ENCODE results near the gene EMILIN2. TPM values are rescaled to one million over a fixed set of nuclear protein-coding genes. Genes with fewer than 3 reads are reported as not detected.
"Not testable (repeated sequence)": the region's sequence is repeated elsewhere in the genome, so short reads cannot be mapped to it uniquely, and the experiment has no call there.

EMILIN2 gene
- total RNA-seq, 1 donor from 2014 or later, result 19.2 TPM

DNA sequence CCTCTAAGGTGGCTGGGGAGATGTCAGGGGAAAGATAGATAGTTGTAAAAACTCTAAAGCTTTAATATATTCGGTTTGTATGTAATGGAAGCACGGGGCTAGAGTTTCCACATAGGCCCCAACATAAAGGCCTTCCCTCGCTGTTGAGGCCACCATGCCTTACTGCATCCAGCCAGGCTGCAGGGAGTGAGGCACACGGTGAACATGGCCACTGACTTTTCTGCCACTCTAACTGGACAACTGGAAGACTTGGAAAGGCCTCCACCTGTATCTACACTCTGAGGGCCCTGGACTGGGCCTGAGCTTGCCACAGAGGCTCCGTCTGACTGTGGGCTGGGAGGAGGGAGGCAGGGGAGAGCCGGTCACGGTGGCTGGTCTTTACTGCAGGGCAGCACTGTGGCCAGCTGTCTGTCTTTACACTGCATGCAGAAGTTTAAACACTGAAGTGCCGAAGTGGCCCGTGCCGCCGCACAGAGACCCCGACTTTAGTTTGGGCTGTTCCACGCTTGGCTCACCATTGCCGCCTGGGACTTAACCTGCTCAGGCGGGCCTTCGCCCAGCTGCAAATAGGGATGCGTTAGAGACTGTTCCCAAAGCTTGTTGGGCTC is 66.7 kb downstream of the EMILIN2 start:
- peaks cover under 1% of the 10 kb centered on the region for H3K27me3 Mint-ChIP-seq (ENCODE audit: low read depth)
- peaks cover 20% of the 10 kb centered on the region for H3K4me1 Mint-ChIP-seq
- no peak overlapping the region for H3K27ac Mint-ChIP-seq (ENCODE audit: unreplicated experiment)
- TF ChIP-seq, protein P1, sequence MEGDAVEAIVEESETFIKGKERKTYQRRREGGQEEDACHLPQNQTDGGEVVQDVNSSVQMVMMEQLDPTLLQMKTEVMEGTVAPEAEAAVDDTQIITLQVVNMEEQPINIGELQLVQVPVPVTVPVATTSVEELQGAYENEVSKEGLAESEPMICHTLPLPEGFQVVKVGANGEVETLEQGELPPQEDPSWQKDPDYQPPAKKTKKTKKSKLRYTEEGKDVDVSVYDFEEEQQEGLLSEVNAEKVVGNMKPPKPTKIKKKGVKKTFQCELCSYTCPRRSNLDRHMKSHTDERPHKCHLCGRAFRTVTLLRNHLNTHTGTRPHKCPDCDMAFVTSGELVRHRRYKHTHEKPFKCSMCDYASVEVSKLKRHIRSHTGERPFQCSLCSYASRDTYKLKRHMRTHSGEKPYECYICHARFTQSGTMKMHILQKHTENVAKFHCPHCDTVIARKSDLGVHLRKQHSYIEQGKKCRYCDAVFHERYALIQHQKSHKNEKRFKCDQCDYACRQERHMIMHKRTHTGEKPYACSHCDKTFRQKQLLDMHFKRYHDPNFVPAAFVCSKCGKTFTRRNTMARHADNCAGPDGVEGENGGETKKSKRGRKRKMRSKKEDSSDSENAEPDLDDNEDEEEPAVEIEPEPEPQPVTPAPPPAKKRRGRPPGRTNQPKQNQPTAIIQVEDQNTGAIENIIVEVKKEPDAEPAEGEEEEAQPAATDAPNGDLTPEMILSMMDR (conservative IDR thresholded peaks at IDR 0.05), result no peak
- DNase-seq (ENCODE audit: low read depth, low spot score), result no peak
- no peaks in the 10 kb centered on the region for H3K9me3 Mint-ChIP-seq
- peak overlapping the region; percentile 5 for H3K4me3 Mint-ChIP-seq
- H3K36me3 Mint-ChIP-seq (ENCODE audit: low read depth), result peaks cover 5% of the 10 kb centered on the region

DNA sequence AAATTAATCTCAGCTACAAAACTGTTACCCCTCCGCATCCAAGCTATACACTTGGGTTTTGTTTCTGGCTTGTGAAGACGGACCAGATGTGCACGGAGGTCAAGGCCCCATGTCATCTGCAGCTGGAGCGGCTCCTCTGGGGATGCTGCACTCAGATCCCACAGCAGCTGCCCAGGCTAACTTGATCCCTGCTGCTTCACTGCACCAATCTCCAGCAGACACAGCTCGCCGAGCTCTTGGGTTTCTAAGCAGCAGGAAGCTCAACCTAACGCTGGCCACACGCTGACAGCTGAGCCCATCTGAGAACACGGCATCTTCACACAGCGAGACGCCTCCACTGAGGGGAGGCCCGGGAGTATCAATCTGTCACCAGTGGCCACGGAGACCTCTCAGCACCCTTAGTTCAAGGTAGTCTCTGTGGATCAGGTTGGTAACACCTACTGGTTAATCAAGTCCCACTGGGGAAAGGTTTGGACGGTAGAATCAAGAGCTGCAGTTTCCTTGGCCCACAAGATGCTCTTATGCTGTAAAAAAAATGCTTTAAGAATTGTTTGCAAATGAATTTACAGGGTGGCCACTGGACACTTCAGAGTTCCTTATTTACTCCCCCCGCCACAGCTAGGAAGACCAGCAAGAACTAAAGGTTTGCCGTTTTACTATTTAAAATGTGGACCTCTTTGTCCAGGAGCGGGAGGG is 67.5 kb downstream of the EMILIN2 start:
- no peak for DNase-seq (ENCODE audit: low read depth, low spot score)
- H3K27ac Mint-ChIP-seq (ENCODE audit: unreplicated experiment), result no peak overlapping the region
- H3K36me3 Mint-ChIP-seq (ENCODE audit: low read depth), result peaks cover under 1% of the 10 kb centered on the region
- H3K4me3 Mint-ChIP-seq, result no peak overlapping the region
- H3K4me1 Mint-ChIP-seq, result peaks cover 18% of the 10 kb centered on the region
- H3K27me3 Mint-ChIP-seq (ENCODE audit: low read depth), result no peaks in the 10 kb centered on the region
- TF ChIP-seq, protein P1 (conservative IDR thresholded peaks at IDR 0.05), result no peak
- no peaks in the 10 kb centered on the region for H3K9me3 Mint-ChIP-seq

DNA sequence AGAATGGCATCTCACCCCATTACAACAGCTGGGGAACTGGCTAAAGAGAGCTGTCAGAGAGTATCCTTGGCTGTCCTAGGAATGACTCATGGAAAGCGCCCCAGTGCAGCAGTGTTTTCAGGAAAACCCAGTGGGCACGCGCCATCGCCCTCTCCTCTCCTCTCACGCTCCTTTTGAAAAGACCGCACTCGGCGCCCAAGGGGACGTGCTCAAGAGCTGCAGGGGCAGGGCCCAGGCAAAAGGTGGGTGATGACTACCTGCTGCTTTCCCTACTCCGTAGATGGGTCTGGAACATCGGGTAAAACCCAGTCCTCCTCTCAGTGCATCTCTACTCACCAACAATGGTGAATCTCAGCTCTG is 68.1 kb downstream of the EMILIN2 start:
- Mint-ChIP-seq H3K27ac (ENCODE audit: unreplicated experiment) (no peak overlapping the region), H3K36me3 (ENCODE audit: low read depth) (no peaks in the 10 kb centered on the region), H3K4me1 (peaks cover 18% of the 10 kb centered on the region), H3K9me3 (no peaks in the 10 kb centered on the region), H3K27me3 (ENCODE audit: low read depth) (no peaks in the 10 kb centered on the region), H3K4me3 (no peak overlapping the region)
- DNase-seq (ENCODE audit: low read depth, low spot score), result no peak
- TF ChIP-seq, protein P1 (conservative IDR thresholded peaks at IDR 0.05), result no peak

DNA sequence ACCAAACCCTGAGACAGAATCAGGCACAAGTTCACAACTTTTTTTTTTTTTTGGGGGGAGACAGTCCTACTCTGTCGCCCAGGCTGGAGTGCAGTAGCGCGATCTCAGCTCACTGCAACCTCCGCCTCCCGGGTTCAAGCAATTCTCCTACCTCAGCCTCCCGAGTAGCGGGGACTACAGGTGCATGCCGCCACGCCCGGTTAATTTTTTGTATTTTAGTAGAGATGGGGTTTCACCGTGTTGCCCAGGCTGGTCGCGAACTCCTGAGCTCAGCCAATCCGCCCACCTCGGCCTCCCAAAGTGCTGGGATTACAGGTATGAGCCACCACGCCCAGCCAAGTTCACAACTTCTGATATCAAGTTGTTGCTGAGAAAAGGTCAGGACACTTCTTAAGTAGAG is 68.7 kb downstream of the EMILIN2 start:
- H3K4me3 Mint-ChIP-seq; H3K27me3 Mint-ChIP-seq (ENCODE audit: low read depth); H3K36me3 Mint-ChIP-seq (ENCODE audit: low read depth); H3K9me3 Mint-ChIP-seq; H3K27ac Mint-ChIP-seq (ENCODE audit: unreplicated experiment); DNase-seq (ENCODE audit: low read depth, low spot score): not testable (repeated sequence)
- H3K4me1 Mint-ChIP-seq, result peaks cover 18% of the 10 kb centered on the region

DNA sequence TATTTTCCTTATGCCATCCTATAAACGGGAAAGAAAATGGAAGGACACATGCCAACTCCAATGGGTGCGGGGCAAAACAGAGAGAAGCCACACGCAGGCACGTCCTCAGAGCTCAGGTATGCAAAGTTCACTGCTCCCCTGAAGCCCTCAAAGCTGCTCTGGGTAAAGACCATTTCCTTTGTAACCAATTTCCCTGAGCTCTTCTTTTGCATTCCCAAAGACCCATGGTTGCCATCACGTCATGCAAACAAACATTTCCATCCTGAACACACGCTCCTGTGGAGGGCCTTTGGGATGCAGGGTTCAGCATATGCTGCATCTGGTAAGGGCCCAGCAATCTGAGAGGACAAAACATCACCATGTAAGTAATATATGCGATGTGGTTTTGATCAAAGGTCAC is 69.4 kb downstream of the EMILIN2 start:
- Mint-ChIP-seq H3K27ac (ENCODE audit: unreplicated experiment) (peak overlapping the region; percentile 68), H3K27me3 (ENCODE audit: low read depth) (no peaks in the 10 kb centered on the region), H3K9me3 (no peaks in the 10 kb centered on the region), H3K4me3 (no peak overlapping the region), H3K4me1 (peaks cover 18% of the 10 kb centered on the region), H3K36me3 (ENCODE audit: low read depth) (no peaks in the 10 kb centered on the region)
- DNase-seq (ENCODE audit: low read depth, low spot score), result no peak
- TF ChIP-seq, protein P1 (conservative IDR thresholded peaks at IDR 0.05), result no peak

All from neural crest cell (in vitro differentiated cells).